ENCODE results near the gene ZNF688. TPM values are rescaled to one million over a fixed set of nuclear protein-coding genes. Genes with fewer than 3 reads are reported as not detected.

ZNF688 gene
- total and polyA plus RNA-seq, 2 of the 13 experiments (the other 11 are each of a cell fraction or from before 2014, with no cell fraction given): 2.4 to 5.4 TPM

GRCh38 chr16:30557957-30558788 is 13.3 kb downstream of the ZNF688 start, which contains the start of gene ZNF764 (continued):
- TF ChIP-seq ZBTB26 (CRISPR knock-in tag; IDR thresholded peaks at IDR 0.05; ENCODE audit: borderline replicate concordance): no peak; the same call in none of the 2 replicates
- peak; percentile 77; the same call in 1 of the 2 replicates for TF ChIP-seq POGZ (CRISPR knock-in tag; IDR thresholded peaks at IDR 0.05)
- no peak; the same call in 1 of the 2 replicates for TF ChIP-seq NFAT5 (CRISPR knock-in tag; IDR thresholded peaks at IDR 0.05)
- TF ChIP-seq ZGPAT (CRISPR knock-in tag; IDR thresholded peaks at IDR 0.05): peak; percentile 95
- peak; percentile 80 for TF ChIP-seq GATAD2A (CRISPR knock-in tag; IDR thresholded peaks at IDR 0.05)
- no peak; the same call in 1 of the 2 replicates for TF ChIP-seq RNF219 (CRISPR knock-in tag; IDR thresholded peaks at IDR 0.05)
- TF ChIP-seq ZNF253 (CRISPR knock-in tag; IDR thresholded peaks at IDR 0.05; ENCODE audit: borderline replicate concordance): 0 out of 2 replicates have a peak, but pooled peaks have one; percentile 70
- TF ChIP-seq ZNF543 (CRISPR knock-in tag; IDR thresholded peaks at IDR 0.05): peak; percentile 88
- peak; percentile 51 for TF ChIP-seq TAF15 (IDR thresholded peaks at IDR 0.05; ENCODE audit: low read depth, low read length, poor library complexity, severe bottlenecking)
- no peak; the same call in 1 of the 2 replicates for TF ChIP-seq ZNF3 (CRISPR knock-in tag; IDR thresholded peaks at IDR 0.05)
- TF ChIP-seq RBFOX2 (IDR thresholded peaks at IDR 0.05; ENCODE audit: low read depth, low read length): peak; percentile 96
- TF ChIP-seq BRCA1 (CRISPR knock-in tag; IDR thresholded peaks at IDR 0.05): peak; percentile 18; the same call in 1 of the 2 replicates
- no peak for TF ChIP-seq NBN (conservative IDR thresholded peaks at IDR 0.05)
- peak; percentile 20; the same call in 1 of the 2 replicates for TF ChIP-seq ZNF792 (CRISPR knock-in tag; IDR thresholded peaks at IDR 0.05)
- 0 out of 2 replicates have a peak, but pooled peaks have one; percentile 28 for TF ChIP-seq ZNF136 (CRISPR knock-in tag; IDR thresholded peaks at IDR 0.05; ENCODE audit: low read depth)

All from HepG2 (cell line).